GM12878 (cell line): ENCODE results near the gene MOXD1. TPM values are rescaled to one million over a fixed set of nuclear protein-coding genes. Genes with fewer than 3 reads are reported as not detected.

ENCODE experiments used
- ATAC-seq: fragments of 200-7000 bp; cut with Tn5 transposase; 3 replicates; pipeline ENCODE4 v1.9.1; 2020; ENCODE audit warnings: mild to moderate bottlenecking, moderate library complexity
- BruUV-seq: library from RNA; stranded (reverse); fragments of 400-500 nt; replicated peaks from 2 replicates; lab custom pipeline; 2021; lab: Mats Ljungman, UMichigan
- CTCF ChIA-PET: fragments of 300-600 bp; sonication (Branson Sonifier 250); formaldehyde crosslinking; extraction: SDS; loops from one replicate; lab custom pipeline; 2021; ENCODE audit warnings: inconsistent platforms; lab: Yijun Ruan, JAX
- POLR2A ChIA-PET: fragments of 350-600 bp; formaldehyde crosslinking; extraction: SDS; loops from one replicate; lab custom pipeline; 2021; ENCODE audit warnings: inconsistent platforms; lab: Charles Lee
- RAD21 ChIA-PET: fragments of 300-600 bp; sonication (Branson Sonifier 250); formaldehyde crosslinking; loops from one replicate; lab custom pipeline; 2023; ENCODE audit warnings: antibody characterized with exemption; ENCODE audit not compliant: unreplicated experiment; lab: Charles Lee
- SMC1A ChIA-PET: fragments of 300-600 bp; sonication (Branson Sonifier 250); formaldehyde crosslinking; loops from one replicate; lab custom pipeline; 2023; ENCODE audit not compliant: unreplicated experiment, uncharacterized antibody; lab: Charles Lee
- DNase-seq: peaks from one replicate; pipeline ENCODE4 v3.0.0-alpha.2; 2011; ENCODE audit warnings: low read depth, low spot score
- FAIRE-seq: peaks from 3 replicates; lab custom pipeline; 2011; peaks lifted over from hg19 to GRCh38; lab: Jason Lieb, UNC
- H2AFZ ChIP-seq: 2 replicates; pipeline ENCODE4 v1.6.0; 2011; ENCODE audit warnings: low read depth, low read length, control low read depth; ENCODE audit not compliant: control insufficient read depth
- H3K27ac ChIP-seq: 2 replicates; pipeline ENCODE4 v1.5.1; 2011; ENCODE audit warnings: control low read depth; ENCODE audit not compliant: control insufficient read depth, insufficient read depth
- H3K27me3 ChIP-seq, 2 experiments: replicated peaks in 1 of 2; 2 replicates each; pipeline versions ENCODE4 v1.6.0 to v1.6.1; 2011; ENCODE audit warnings: low read length in 1 of 2; ENCODE audit not compliant: control insufficient read depth in 2 of 2, insufficient read depth in 2 of 2
- H3K36me3 ChIP-seq, 2 experiments: 2 replicates each; pipeline ENCODE4 v1.5.1; 2011; ENCODE audit warnings: low read length in 1 of 2; ENCODE audit not compliant: control insufficient read depth in 2 of 2, insufficient read depth in 2 of 2
- H3K4me1 ChIP-seq: 2 replicates; pipeline ENCODE4 v1.6.1; 2011; ENCODE audit warnings: mild to moderate bottlenecking, low read length, moderate library complexity, mixed read lengths; ENCODE audit not compliant: control insufficient read depth, insufficient read depth
- H3K4me2 ChIP-seq: 2 replicates; pipeline ENCODE4 v1.6.0; 2011; ENCODE audit warnings: control low read depth; ENCODE audit not compliant: control insufficient read depth, insufficient read depth
- H3K4me3 ChIP-seq: fragments of 200-600 bp; sonication (generic); 2 replicates; pipeline ENCODE4 v1.5.1; 2016
- H3K79me2 ChIP-seq: 2 replicates; pipeline ENCODE4 v1.6.0; 2011; ENCODE audit warnings: low read length; ENCODE audit not compliant: control insufficient read depth, insufficient read depth
- H3K9ac ChIP-seq: 2 replicates; pipeline ENCODE4 v1.8.0; 2011; ENCODE audit warnings: low read length, control low read depth, mixed read lengths; ENCODE audit not compliant: control insufficient read depth, insufficient read depth
- H3K9me3 ChIP-seq: replicated peaks from 3 replicates; pipeline ENCODE4 v1.5.1; 2011; ENCODE audit warnings: mild to moderate bottlenecking, low read length; ENCODE audit not compliant: control insufficient read depth, insufficient read depth
- H4K20me1 ChIP-seq: 2 replicates; pipeline ENCODE4 v1.6.0; 2011; ENCODE audit not compliant: control insufficient read depth, insufficient read depth
- ASH2L ChIP-seq: fragments of 300-600, 200-600 bp; sonication (generic); IDR thresholded peaks from 2 replicates; pipeline ENCODE4 v1.6.1; 2017; ENCODE audit warnings: low read depth, mild to moderate bottlenecking, borderline replicate concordance
- BMI1 ChIP-seq: fragments of 450-650 bp; IDR thresholded peaks from 2 replicates; pipeline ENCODE4 v1.6.1; 2016; ENCODE audit warnings: mild to moderate bottlenecking, moderate library complexity, borderline replicate concordance
- CHD1 ChIP-seq: IDR thresholded peaks from 2 replicates; pipeline ENCODE4 v1.6.1; 2012; ENCODE audit warnings: low read depth, low read length, improper control_type of control experiment
- EP300 ChIP-seq, 2 experiments: fragments of 150-350 bp in 1 of 2; IDR thresholded peaks; 2 replicates each; pipeline ENCODE4 v1.6.1; 2011 to 2012; ENCODE audit warnings: low read depth in 2 of 2, low read length in 2 of 2, borderline replicate concordance in 1 of 2, improper control_type of control experiment in 1 of 2, inconsistent platforms in 1 of 2; ENCODE audit not compliant: control insufficient read depth in 1 of 2
- JUND ChIP-seq: IDR thresholded peaks from 2 replicates; pipeline ENCODE4 v1.6.1; 2012; ENCODE audit warnings: low read depth, mild to moderate bottlenecking, low read length, improper control_type of control experiment, moderate library complexity
- NKRF ChIP-seq: fragments of 450-650 bp; conservative IDR thresholded peaks from 2 replicates; pipeline ENCODE4 v1.6.1; 2017; ENCODE audit warnings: mild to moderate bottlenecking, moderate library complexity
- NR2C2 ChIP-seq: IDR thresholded peaks from 2 replicates; pipeline ENCODE4 v1.6.1; 2011; ENCODE audit warnings: borderline replicate concordance, low read depth; ENCODE audit not compliant: control insufficient read depth, insufficient read length
- NRF1 ChIP-seq: conservative IDR thresholded peaks from 2 replicates; pipeline ENCODE4 v1.6.1; 2011; ENCODE audit warnings: mild to moderate bottlenecking, low read depth, low read length, improper control_type of control experiment
- PML ChIP-seq: IDR thresholded peaks from 2 replicates; pipeline ENCODE4 v1.6.1; 2012; ENCODE audit warnings: low read length, inconsistent platforms
- RAD21 ChIP-seq: IDR thresholded peaks from 2 replicates; pipeline ENCODE4 v1.6.1; 2011; ENCODE audit warnings: mild to moderate bottlenecking, low read depth, low read length, moderate library complexity; ENCODE audit not compliant: insufficient read depth
- RCOR1 ChIP-seq: conservative IDR thresholded peaks from 2 replicates; pipeline ENCODE4 v1.6.1; 2012; ENCODE audit warnings: low read depth, low read length, improper control_type of control experiment
- ZSCAN29 ChIP-seq: fragments of 450-650 bp; IDR thresholded peaks from 2 replicates; pipeline ENCODE4 v1.6.1; 2017; ENCODE audit warnings: mild to moderate bottlenecking, moderate library complexity
- WGBS: methylation state at CpG from one replicate; pipeline ENCODE4 v1.1.6; 2016; ENCODE audit warnings: low lambda C conversion rate; ENCODE audit not compliant: insufficient replicate concordance, insufficient coverage; ENCODE audit errors: missing lambda C conversion rate; 5-methylcytosine and 5-hydroxymethylcytosine counted together
- in situ Hi-C: fragments of 300-500 bp; cut with MboI; formaldehyde crosslinking; loops from 9 replicates; pipeline ENCODE4 v1.14.3; 2018; ENCODE audit warnings: mixed read lengths
- intact Hi-C: fragments of 100-400 bp; cut with micrococcal nuclease; formaldehyde crosslinking; loops from one replicate; pipeline ENCODE4 v1.14.2; 2022; ENCODE audit not compliant: unreplicated experiment
- polyA plus RNA-seq, 11 experiments: library from polyadenylated mRNA; depleted of rRNA in 4 of 11; unstranded in 6 of 11; stranded (reverse) in 5 of 11; fragments of >200 nt; fragmentation: Nextera tagmentation in 4 of 11; fragmentation: Illumina TruSeq in 1 of 11; extraction: Ambion mirVana in 4 of 11; extraction: Trizol in 1 of 11; gene quantifications; 1 replicate in 1 of 11; 2 replicates in 10 of 11; pipeline versions ENCODE4 v1.2.1 to v1.2.3, GENCODE V29; 2011 to 2016; ENCODE audit warnings: inconsistent platforms in 2 of 11, missing spikeins in 2 of 11, low read depth in 1 of 11
- total RNA-seq, 4 experiments: library from RNA; depleted of rRNA in 3 of 4; stranded (reverse); fragments of >200 nt in 3 of 4; fragmentation: Illumina TruSeq in 1 of 4; extraction: Trizol in 1 of 4; gene quantifications; 2 replicates each; pipeline versions ENCODE4 v1.2.1 to v1.2.3, GENCODE V29; 2013 to 2021
- TF ChIP-seq, protein P1 (sequence below): fragments of 450-650 bp; formaldehyde crosslinking; IDR thresholded peaks from 2 replicates; pipeline ENCODE4 v1.4.0; 2020; ENCODE audit warnings: mild to moderate bottlenecking, moderate library complexity
- TF ChIP-seq, protein P2 (sequence below): fragments of 450-650 bp; IDR thresholded peaks from 2 replicates; pipeline ENCODE4 v1.6.1; 2016; ENCODE audit warnings: mild to moderate bottlenecking
- TF ChIP-seq, protein P3 (sequence below): IDR thresholded peaks from 2 replicates; pipeline ENCODE4 v1.6.1; 2011; ENCODE audit warnings: borderline replicate concordance, low read depth, mild to moderate bottlenecking, moderate library complexity, mixed read lengths, low read length; ENCODE audit not compliant: insufficient read depth; ENCODE audit errors: extremely low read length

Gene MOXD1
- total and polyA plus RNA-seq, 10 of the 15 experiments (the other 5 are each of a cell fraction or from before 2014, with no cell fraction given): 0.03 to 2.1 (median 0.64) TPM

DNA sequence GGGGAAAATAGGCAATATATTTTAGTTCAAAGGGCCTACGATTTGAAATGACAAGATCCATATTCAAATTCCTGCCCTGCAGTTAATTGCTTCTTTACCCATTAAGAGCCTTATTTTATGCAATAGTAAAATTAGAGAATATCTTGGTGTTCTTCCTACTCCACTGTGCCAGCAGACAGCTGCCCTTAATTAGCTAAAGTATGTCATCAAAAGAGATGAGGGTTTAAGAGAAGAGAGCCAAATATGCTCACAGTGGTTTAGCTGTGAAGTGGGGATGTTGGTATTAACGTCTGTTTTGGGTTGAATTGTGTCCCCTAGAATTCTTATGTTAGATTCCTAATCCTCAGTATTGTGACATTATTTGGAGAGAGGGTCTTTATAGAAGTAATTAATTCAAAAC, 148.1 kb downstream of the MOXD1 start:
- in situ Hi-C loops (no loop called here), intact Hi-C loops (no loop called here)
- H3K4me2 ChIP-seq: no peak overlapping the region
- ChIA-PET POLR2A (no interaction called here), RAD21 (no interaction called here), SMC1A (interaction anchor here (1.7 kb wide), 1 partner anchor 16 kb away, joined by 3 read pairs; no protein-coding TSS in a partner anchor), CTCF (interaction anchor here (1.7 kb wide), 1 partner anchor 27 kb away, joined by 5 read pairs; no protein-coding TSS in a partner anchor)
- BruUV-seq: no TSS peak
- WGBS: 3% methylated on average over 2 of the region's 2 CpGs
- H2AFZ ChIP-seq: no peak overlapping the region
- H3K9ac ChIP-seq: no peak overlapping the region
- H3K4me3 ChIP-seq: no peak overlapping the region
- no peaks in the 10 kb centered on the region for H3K4me1 ChIP-seq
- no peaks in the 10 kb centered on the region; the same call in 2 of the 3 replicates for H3K9me3 ChIP-seq
- no peak overlapping the region for H3K27ac ChIP-seq
- DNase-seq: no peak
- no peak for ATAC-seq
- no peaks in the 10 kb centered on the region for H3K36me3 ChIP-seq
- H4K20me1 ChIP-seq: no peaks in the 10 kb centered on the region
- no peaks in the 10 kb centered on the region for H3K79me2 ChIP-seq
- H3K27me3 ChIP-seq: no peaks in the 10 kb centered on the region; a peak in 1 of 4 replicates
- no peak for FAIRE-seq
- TF ChIP-seq NRF1 (no peak), PML (no peak), JUND (no peak), RCOR1 (no peak), EP300 (IDR thresholded peaks at IDR 0.05; ENCODE audit: borderline replicate concordance in 1 of 2, control insufficient read depth in 1 of 2, low read depth in 2 of 2, low read length in 2 of 2) (no peak), RAD21 (no peak), NKRF (no peak), NR2C2 (no peak), CHD1 (no peak), ASH2L (no peak), BMI1 (no peak), ZSCAN29 (no peak)
- TF ChIP-seq, protein P1, sequence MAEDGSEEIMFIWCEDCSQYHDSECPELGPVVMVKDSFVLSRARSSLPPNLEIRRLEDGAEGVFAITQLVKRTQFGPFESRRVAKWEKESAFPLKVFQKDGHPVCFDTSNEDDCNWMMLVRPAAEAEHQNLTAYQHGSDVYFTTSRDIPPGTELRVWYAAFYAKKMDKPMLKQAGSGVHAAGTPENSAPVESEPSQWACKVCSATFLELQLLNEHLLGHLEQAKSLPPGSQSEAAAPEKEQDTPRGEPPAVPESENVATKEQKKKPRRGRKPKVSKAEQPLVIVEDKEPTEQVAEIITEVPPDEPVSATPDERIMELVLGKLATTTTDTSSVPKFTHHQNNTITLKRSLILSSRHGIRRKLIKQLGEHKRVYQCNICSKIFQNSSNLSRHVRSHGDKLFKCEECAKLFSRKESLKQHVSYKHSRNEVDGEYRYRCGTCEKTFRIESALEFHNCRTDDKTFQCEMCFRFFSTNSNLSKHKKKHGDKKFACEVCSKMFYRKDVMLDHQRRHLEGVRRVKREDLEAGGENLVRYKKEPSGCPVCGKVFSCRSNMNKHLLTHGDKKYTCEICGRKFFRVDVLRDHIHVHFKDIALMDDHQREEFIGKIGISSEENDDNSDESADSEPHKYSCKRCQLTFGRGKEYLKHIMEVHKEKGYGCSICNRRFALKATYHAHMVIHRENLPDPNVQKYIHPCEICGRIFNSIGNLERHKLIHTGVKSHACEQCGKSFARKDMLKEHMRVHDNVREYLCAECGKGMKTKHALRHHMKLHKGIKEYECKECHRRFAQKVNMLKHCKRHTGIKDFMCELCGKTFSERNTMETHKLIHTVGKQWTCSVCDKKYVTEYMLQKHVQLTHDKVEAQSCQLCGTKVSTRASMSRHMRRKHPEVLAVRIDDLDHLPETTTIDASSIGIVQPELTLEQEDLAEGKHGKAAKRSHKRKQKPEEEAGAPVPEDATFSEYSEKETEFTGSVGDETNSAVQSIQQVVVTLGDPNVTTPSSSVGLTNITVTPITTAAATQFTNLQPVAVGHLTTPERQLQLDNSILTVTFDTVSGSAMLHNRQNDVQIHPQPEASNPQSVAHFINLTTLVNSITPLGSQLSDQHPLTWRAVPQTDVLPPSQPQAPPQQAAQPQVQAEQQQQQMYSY: no peak
- TF ChIP-seq, protein P2, sequence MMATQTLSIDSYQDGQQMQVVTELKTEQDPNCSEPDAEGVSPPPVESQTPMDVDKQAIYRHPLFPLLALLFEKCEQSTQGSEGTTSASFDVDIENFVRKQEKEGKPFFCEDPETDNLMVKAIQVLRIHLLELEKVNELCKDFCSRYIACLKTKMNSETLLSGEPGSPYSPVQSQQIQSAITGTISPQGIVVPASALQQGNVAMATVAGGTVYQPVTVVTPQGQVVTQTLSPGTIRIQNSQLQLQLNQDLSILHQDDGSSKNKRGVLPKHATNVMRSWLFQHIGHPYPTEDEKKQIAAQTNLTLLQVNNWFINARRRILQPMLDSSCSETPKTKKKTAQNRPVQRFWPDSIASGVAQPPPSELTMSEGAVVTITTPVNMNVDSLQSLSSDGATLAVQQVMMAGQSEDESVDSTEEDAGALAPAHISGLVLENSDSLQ: no peak
- TF ChIP-seq, protein P3, sequence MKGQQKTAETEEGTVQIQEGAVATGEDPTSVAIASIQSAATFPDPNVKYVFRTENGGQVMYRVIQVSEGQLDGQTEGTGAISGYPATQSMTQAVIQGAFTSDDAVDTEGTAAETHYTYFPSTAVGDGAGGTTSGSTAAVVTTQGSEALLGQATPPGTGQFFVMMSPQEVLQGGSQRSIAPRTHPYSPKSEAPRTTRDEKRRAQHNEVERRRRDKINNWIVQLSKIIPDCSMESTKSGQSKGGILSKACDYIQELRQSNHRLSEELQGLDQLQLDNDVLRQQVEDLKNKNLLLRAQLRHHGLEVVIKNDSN: no peak
